T-helper 22 cell (primary cell): ENCODE data around the gene EDAR.
A peak's percentile ranks its signal among the peaks of the same experiment; 100 is the strongest.

Source experiments
- DNase-seq: peaks from one replicate; pipeline ENCODE4 v3.0.0-alpha.2; 2020; ENCODE audit warnings: low read depth

The EDAR gene

DNA sequence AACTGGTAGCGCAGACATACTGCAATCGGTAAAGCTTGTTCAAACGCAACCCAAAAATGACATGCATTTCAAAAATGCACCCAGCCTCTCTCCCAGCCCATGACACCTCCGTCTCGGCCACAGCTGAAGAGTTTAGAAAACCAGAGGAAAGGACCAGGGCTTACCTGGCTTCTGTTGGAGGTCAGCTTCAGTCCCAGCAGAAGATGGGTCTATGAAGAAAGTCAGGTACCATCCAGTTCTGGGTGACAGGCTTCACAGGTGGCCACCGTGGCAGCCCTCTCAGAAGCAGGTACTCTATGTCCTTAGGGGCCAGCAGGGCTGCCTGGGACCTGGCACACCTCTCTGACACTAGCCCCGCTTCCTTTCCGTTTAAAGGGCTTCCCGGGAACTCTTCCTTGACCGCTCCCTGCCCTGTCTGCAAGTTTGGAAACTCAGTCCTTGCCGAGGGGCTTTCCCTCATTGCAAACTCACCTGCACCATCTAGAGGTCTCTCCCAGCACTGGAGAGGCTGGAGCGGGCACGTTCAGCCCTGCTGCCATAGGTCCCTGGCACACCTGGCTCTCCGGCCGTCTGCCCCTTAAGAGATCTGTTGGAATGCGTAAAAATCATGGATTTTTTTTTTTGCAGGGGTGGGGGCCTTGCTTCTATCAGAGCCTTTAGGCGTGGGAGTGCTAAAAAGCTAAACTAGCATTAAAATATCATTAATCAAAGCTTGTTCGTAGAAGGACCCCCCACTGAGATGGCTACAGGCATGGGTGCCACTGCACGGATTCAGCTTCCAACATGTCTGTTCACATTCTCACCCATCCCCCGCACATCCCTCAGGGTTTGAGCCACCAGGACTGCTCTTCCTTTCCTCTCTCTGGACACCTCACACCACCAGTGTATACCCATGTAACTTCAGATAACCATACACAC lies at the start of gene EDAR:
Gene EDAR (minus strand): TSS at position 425 of the 918 bp plus-strand sequence. CDS start 58,206 bp downstream, outside the sequence.
- no peak for DNase-seq

DNA sequence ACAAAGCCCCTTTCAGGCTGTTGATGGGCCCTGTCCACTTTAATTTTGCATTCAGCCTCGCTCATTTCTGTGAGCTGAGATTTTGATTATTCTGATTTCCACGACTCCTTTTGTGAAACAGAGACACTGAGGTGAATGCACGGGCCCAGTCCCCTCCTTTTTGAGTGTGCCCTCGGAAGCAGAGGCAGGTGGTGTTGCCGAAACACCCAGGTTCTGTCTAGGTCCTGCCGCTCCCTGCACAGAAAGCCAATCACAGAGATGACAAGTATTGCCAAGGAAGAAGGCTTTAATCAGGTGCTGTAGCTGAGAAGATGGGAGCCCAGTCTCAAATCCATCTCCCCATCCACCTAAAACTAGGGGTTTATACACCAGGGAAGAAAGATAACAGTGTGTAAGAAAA lies 44.2 kb upstream of the EDAR start:
- DNase-seq: no peak

DNA sequence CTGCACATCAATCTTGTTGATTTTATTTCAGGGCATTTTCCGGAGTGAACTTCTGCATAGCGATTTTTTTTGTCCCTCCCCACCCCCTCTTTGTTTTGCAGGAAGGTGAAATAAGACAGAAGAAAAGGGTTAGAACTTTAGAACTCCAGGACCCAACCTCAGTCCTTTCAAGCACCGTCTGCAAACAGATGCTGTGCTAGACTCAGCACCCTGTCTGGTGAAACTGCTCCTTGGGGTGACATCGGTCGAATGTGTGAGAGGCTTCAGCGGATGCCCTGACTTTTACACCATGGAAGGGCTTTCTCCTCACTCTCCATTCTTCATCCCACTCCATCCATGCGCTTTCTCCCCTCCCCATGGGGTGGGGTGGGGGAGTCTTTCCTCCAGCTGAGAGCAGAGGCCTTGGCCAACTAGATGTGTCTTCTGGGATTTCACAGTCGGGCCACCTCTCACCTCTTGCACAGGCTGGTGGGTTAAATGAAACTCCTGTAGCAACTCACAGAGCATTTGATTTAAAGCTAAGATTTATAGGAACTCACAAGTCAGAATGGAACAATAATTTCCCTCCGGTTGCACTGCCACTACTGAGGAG lies 43.3 kb upstream of the EDAR start:
- peak; percentile 5 for DNase-seq

DNA sequence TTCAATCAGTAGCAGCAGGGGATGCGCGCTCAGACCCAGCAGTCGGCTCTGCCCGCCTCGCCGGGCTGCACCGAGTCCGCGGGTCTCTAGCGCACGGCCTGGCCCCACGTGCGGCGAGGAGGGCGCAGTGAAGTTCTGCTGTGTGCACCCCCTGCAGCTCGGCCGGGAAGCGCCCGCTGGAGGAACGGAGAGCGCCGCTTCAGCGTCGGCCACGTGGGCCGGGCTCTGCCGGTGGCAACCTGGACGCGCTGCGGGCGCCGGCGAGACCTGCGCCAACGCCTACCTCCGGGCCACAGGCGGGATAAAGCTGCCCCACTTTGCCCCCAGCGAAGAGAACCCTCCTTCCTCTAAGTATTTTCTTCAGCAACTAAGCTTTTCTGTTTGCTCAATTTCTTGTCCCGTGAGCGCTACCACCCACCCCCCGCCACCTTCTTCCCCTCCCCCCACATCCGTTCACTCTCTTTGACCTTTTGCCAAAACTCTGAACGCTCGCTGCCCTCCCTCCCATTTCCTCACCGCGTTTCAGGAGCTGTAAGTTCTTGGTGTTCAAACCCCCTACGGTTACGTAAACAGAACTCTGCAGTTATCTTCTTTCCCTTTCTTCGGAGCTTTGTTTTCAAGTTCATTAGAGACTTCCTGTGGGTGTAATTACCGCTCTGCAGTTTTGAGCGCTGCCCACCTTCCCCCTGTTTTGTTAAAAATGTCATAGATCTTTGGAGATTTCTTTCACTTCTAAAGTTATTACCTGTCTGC lies 42.6 kb upstream of the EDAR start:
- DNase-seq: peak; percentile 51

DNA sequence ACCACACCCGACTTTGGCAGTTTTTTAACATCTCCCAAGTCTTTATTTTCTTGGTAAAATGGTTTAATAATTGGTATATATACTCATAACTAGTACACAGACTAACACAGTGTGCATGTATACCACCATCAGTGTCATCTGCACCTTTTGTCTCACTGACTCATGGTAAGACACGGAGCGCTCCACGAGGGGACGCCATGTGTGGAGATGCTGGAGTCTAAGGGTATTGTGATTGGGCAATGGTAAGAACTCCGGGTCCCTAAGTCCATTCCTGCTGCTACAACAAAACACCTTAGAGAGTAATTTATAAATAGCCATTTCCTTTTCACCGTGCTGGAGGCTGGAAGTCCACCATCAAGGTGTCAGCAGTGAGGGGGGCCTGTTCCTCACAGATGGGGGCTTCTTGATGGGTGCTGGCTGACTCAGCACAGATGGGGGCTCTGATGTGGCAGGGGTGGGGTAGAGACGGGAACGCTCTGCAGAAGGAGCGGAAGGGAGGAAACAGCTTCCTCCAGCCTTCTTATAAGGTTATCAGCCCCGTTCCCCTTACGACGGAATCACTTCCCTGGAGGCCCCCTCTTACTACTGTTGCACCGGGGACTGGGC lies 42.0 kb upstream of the EDAR start:
- no peak for DNase-seq

DNA sequence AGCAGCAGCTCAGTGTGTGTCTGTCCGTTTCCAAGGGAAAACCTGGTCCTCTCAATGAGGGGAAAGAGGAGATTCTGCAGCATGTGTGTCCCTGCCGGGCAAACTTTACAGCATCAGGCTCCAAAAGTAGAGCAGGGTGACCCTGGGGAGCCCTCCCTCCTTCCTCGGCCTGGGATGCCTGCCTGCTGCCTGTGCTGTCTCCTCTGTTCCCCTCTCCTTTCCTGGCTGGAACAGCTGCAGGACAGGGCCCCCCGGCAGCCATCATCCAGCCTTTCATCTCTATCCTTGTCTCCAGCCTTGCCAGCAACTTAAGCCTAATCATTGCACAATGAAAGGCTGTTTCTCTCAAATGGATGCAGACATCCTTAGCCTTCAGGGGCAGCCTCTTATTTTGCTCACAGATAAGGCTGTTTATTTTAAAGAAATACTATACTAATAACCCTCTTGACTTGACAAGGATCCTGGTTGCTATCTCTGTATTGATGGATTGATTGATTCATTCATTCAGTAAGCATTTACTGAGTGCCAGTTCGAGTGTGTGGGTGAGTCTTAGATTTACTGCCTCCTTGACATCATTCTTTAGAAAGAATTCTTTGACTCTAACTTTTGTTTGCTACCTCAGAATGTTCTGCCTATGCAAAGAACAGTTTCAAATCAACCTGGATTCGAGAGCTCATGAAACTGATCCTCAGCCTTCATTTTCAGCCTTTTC lies 40.6 kb upstream of the EDAR start:
- DNase-seq: no peak

DNA sequence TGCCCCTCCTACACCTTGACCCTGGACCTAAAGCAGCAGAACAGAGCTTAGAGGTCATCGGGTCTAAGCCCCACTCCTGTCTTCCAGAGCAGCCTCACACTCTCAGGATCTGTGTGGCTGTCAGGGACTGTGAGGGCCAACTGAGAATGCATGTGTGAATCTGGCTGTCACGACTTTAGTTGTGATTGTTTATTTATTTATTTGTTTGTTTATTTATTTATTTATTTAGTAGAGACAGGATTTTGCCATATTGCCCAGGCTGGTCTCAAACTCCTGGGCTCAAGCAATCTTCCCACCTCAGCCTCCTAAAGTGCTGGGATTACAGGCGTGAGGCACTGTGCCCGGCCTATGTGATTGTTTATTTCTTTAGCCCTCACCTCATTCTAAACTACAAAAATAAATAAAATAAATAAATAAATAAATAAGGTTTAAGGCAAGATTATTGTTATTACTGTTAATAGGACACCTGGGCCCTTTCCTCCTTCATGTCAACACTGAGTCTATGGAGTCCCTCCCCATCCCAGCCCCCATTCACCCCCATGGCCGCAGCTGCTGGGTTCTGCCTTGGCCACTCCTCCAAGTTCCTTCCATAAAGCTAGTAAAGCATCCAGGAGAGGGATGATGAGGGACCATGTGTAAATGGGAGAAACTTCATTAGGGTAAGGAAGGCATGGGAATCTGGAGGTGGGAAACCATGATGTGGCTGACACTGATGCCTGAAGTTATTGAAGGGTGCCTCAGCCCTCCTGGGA lies 39.9 kb upstream of the EDAR start:
- DNase-seq: no peak

DNA sequence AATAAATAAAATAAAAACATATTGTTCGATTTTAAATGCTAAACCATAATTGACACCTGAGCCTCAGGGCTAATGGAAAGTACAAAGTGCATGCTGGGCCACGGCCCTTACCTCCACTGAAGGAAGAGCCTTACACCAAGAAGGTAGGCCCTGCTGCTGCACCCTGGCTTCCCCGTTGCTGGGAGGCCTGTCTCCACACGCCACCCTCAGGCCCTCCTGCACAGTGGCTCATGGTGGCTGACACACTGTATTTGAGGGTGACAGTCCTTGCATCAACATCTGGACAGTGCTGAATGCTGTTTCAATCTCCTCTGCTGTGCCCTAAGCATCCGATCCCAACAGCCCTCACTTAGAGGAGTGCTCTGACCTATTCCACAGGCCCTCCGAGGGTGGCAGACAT lies 39.3 kb upstream of the EDAR start:
- DNase-seq: no peak

DNA sequence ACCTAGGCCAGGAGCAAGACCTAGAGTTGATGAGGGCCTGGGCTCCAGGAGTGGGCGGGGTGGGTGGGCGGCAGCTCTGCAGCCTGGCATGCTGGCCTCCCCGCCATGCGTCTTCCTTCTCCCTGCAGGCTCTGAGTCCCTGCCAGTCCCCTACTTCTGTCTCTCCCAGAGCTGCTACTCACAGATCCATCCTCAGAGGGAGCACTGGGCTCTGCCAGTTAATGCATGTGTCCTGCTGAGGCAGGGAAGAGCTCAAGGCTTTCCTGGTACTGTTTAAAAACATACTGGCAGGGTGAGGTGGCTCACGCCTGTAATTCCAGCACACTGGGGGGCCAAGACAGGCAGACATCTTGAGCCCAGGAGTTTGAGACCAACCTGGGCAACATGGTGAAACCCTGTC lies 38.7 kb upstream of the EDAR start:
- DNase-seq: no peak

DNA sequence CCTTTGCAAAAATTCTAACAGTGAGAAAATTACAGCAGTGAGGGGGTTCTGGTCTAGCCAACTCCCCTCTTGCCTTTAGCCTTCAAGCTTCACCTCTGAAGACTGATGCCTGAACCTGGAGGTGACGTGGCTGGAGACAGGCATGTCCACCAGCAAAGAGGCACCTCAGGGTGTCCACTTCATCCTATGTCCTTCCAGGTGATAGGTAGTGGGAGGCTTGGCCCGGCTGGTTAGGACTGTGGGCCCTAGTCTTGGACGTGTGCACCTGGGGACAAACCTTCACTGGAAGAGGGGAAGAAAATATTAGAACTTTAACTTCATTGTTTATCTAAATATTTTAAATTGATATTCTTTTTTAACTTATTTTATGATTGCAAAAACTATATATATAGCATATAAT lies 35.5 kb upstream of the EDAR start:
- no peak for DNase-seq

DNA sequence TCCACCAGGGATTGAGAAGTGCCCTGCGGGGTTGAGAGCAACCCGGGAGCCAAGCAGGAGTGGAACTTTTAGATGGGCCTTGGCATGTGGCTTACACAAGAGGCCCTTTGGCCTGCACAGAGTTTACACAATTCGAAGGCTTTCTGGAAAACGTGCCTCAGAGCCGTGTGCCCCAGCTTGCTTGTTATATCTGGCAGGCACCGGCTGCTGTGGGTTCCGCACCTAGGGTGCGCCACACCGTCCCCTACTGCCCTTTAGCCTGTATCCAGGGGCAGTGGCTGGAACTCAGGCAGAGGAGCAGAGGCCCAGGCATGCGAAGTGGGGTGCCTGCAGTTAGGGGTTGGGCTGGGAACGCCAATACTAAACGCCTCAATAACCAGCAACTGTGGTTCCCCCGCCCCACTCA lies 32.9 kb upstream of the EDAR start:
- DNase-seq: no peak

DNA sequence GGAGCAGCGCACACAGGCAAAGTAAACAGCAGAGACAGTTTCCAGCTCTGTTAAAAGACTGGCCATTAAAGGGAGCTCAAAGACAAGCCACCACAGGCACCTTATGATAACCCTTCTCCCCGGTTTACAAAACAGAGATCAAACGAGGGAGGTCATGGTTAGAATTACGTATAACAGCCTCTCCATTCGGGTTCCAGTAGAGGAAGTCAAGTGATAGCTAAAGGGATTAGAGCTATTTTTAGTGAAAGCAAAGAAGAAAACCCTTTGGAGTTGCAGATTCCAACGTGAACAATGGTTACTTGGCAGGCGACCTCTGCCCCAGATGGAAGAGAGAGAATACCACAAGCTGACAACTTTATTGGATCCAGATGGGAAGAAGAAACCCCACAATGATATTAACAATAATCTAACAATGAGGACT lies 31.2 kb upstream of the EDAR start:
- no peak for DNase-seq

DNA sequence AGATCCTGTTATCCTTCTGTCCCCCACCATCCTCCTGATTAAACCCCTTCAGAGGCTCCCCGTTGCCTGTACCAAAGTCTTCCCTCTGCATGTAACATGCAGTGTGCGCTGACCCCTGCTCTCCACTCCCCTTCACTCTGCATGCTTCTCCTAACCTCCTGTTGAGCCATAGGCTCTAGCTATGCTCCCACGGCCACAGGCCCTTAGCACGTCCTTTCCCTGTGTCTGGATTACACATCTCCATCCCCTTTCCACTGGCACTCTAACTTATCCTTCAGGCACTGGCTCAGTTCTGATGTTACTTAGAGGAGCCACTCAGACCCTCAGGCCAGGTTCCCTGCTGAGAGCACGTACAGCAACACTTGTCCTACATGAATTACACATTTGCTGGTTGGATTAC lies 29.4 kb upstream of the EDAR start:
- DNase-seq: no peak

DNA sequence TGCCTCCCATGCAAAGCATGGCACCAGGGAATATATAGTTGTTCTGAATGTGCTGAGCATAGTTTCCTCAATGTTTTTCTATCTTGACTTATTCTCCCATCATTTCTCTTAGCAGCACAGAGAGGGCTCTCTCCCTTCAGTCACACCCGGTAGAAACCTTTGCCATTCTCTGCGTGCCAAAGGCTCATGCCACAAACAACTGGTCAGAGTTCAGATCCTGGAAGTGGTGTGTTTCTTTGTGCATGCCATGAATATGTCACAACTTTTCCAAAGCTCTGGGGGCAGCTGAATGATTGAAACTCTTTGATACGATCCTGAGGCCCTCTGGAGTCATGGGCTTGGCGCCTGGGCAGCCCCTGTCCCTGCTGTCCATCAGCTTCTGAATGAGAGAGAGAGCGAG lies 28.0 kb upstream of the EDAR start:
- DNase-seq: no peak

DNA sequence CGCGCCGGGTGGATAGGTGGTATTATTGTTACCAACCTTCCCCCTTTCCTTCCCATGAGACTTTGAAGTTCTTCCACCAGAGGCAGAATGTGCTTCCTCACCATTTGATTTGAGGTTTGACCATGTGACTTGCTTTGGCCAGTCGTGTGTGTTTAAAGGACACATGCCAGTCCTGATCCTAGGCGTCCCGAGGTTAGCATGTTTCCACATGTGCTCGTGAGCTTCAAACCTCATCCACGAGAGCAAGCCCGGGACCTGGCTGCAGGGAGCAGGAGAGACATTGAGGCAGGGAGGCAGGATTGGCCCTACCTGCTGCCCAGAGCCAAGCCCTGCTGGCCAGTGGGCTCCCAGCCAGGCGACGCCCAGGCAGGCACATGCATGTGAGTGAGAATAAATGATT lies 27.4 kb upstream of the EDAR start:
- no peak for DNase-seq

DNA sequence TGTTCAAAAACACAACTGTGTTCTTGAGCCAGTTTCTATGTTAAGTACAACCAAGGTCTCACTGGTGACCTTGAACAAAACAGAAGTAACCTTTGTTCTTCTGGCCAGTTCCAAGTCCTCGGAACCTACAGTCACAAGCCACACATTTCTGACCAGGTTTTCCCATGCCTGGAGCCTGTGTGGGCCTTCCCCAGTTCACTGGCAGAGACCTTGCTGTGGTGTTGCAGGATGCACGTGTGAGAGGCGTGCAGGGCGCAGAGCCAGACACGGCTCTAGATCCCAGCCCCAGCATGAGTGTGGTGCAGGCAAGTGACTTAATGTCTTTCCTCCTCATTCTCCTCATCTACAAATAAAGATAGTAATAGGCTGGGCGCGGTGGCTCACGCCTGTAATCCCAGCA lies 25.5 kb upstream of the EDAR start:
- DNase-seq: no peak

DNA sequence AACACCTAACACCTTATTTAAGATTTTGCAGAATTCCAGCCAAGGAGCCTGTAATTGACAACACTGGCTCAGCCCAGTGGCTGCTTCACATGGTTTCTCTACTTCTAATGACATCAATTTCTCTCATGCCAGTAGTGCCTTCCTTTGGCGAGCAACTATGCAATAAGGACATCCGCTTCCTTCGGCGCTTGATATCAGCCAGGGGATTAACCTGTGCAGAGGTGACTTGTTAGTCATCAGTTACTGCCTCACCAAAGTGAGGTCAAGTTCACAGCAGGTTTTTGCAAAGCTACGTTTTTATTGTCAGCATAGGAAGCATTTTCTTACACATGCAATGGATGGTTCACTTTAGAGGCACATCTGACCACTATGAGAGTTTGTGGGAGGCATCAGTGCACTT lies 24.0 kb upstream of the EDAR start:
- DNase-seq: no peak

DNA sequence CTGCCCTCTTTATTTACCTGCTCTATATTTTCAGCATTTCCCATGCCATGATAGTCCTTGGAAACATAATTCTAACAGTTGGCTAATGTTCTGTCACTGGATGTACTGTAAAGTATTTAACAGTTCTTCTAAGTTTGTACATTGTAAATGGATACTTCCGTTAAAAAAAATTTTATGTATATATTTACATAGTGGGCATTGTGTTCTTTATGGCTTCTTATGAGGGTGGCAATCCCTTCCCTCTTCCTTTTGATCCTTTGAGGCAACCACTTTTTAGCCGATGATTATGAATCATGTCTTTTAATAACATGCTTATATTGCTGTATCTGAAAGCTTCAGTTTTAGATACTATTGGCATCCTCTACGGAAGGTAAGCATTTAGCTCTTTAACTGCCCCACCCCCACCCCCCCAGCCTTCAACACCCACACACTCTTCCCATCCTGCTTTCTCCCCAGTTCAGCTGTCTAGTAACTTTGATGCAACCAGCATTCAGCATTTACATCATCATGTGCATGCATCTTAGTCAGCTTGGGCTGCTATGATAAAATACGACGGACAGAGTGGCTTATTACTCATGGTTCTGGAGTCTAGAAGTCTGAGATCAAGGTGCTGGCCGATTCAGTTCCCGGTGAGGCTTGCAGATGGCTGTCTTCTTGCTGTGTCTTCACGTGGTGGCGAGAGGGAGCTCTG lies 21.0 kb upstream of the EDAR start:
- no peak for DNase-seq

DNA sequence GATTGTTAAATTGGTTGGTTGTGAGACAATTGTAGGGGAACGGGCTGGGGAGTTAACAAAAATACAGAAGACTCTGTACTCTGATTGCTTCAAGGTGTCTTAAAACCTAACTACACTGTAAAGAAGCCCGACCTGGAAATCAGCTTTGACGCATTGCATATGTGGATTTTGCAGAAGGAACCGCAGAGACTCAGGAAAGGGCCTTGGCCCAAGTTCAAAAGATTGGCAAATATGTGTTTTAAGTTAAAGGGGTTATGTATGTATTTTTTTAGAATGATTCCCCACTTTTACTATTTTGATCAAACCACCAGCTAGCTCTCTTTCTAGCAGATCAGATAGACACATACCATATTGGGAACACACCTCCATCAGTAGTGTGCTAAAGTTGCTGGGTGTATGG lies 18.0 kb upstream of the EDAR start:
- DNase-seq: no peak

DNA sequence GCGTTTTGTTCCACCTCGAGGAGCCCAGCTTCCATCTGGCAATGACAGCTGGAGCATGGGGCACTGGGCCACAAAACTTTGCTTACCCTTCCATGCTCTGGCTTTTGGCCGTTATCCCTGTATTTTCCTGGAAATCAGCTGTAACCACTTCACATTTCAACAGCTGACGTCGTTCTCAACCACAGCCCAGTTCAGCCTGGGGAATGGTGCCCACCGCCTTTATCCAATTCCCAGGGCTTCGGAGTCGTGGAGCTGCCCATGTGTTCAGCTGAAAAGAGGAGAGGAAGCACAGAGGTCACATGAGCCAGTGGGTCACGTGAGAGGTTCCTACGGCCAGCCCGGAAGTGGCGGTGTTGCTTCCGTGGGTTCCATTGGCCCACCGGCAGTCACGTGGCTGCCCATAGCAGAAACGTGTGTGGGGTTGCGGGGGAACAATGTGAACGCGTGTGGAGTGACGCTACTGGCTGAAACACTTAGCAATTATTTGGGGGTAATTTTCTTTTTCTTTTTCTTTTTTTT lies 16.7 kb upstream of the EDAR start:
- no peak for DNase-seq
